ENCODE results near the gene EFCAB10.

- TF ChIP-seq CTCF (conservative IDR thresholded peaks at IDR 0.05) (no peak), EZH2 (IDR thresholded peaks at IDR 0.05; ENCODE audit: low read depth) (no peak)
Observed at GRCh38 chr7:105521027-105521716, 60.1 kb downstream of the EFCAB10 start.

Data from PC-9 (cell line).